HCT116 (cell line): ENCODE data around the gene PGGHG. TPM values are rescaled to one million over a fixed set of nuclear protein-coding genes. Genes with fewer than 3 reads are reported as not detected.

Source experiments
- ATAC-seq: fragments of 200-7000 bp; cut with Tn5 transposase; 2 replicates; pipeline ENCODE4 v1.9.1; 2020; ENCODE audit warnings: mild to moderate bottlenecking, moderate library complexity
- BruUV-seq: library from RNA; stranded (reverse); fragments of 400-500 nt; replicated peaks from 2 replicates; lab custom pipeline; 2021; lab: Mats Ljungman, UMichigan
- CTCF ChIA-PET: fragments of 300-600 bp; sonication (Branson Sonifier 250); formaldehyde crosslinking; loops from one replicate; lab custom pipeline; 2021; ENCODE audit warnings: antibody characterized with exemption; lab: Charles Lee
- POLR2A ChIA-PET: fragments of 300-600, 350-600 bp; sonication (Branson Sonifier 250); formaldehyde crosslinking; loops from one replicate; lab custom pipeline; 2021; ENCODE audit warnings: antibody characterized with exemption; lab: Charles Lee
- RAD21 ChIA-PET, 2 experiments: fragments of 300-600 bp; sonication (Branson Sonifier 250); formaldehyde crosslinking; loops; one replicate each; lab custom pipeline; 2023; ENCODE audit warnings: low total read pairs in 2 of 2; ENCODE audit not compliant: uncharacterized antibody in 2 of 2, unreplicated experiment in 2 of 2, low non-redundant PET in 1 of 2; lab: Charles Lee
- DNase-seq: peaks from one replicate; pipeline ENCODE4 v3.0.0-alpha.2; 2010; ENCODE audit warnings: low read depth, low spot score
- H2AFZ ChIP-seq: fragments of 200-600 bp; shearing (Covaris generic), sonication (generic); 2 replicates; pipeline ENCODE4 v1.6.1; 2017; ENCODE audit warnings: low read depth, mixed run types, mixed read lengths, antibody characterized with exemption, low read length; ENCODE audit not compliant: poor library complexity, severe bottlenecking
- H3K27ac ChIP-seq: 2 replicates; pipeline ENCODE4 v1.5.1; 2012; ENCODE audit warnings: low read depth, low read length
- H3K27me3 ChIP-seq: fragments of 200-600 bp; sonication (generic); 2 replicates; pipeline ENCODE4 v1.6.1; 2016; ENCODE audit warnings: mixed run types, low read length, mixed read lengths; ENCODE audit not compliant: insufficient read depth
- H3K36me3 ChIP-seq, 2 experiments: fragments of 200-500 bp in 1 of 2; fragments of 200-600 bp in 1 of 2; sonication (Bioruptor generic) in 1 of 2; sonication (generic) in 1 of 2; 2 replicates each; pipeline versions ENCODE4 v1.5.1 to v1.6.1; 2014 to 2016; ENCODE audit warnings: low read length in 2 of 2, inconsistent platforms in 1 of 2, mixed read lengths in 1 of 2, mixed run types in 1 of 2; ENCODE audit not compliant: insufficient read depth in 2 of 2, control insufficient read depth in 1 of 2
- H3K4me1 ChIP-seq, 2 experiments: fragments of 200-600 bp in 1 of 2; sonication (generic) in 1 of 2; 2 replicates each; pipeline versions ENCODE4 v1.5.1 to v1.6.1; 2012 to 2017; ENCODE audit warnings: low read length in 2 of 2, inconsistent platforms in 1 of 2, mild to moderate bottlenecking in 1 of 2, mixed read lengths in 1 of 2, mixed run types in 1 of 2, moderate library complexity in 1 of 2; ENCODE audit not compliant: insufficient read depth in 2 of 2, control insufficient read depth in 1 of 2
- H3K4me2 ChIP-seq: fragments of 200-600 bp; sonication (generic); 2 replicates; pipeline ENCODE4 v1.6.1; 2017; ENCODE audit warnings: mixed run types, low read length, mixed read lengths
- H3K4me3 ChIP-seq, 2 experiments: fragments of 200-600 bp in 1 of 2; sonication (generic) in 1 of 2; replicated peaks in 1 of 2; 2 replicates each; pipeline ENCODE4 v1.5.1; 2011 to 2016; ENCODE audit warnings: low read length in 2 of 2, control low read depth in 1 of 2, low read depth in 1 of 2, mild to moderate bottlenecking in 1 of 2, mixed read lengths in 1 of 2, mixed run types in 1 of 2
- H3K79me2 ChIP-seq: fragments of 200-600 bp; sonication (generic); 2 replicates; pipeline ENCODE4 v1.6.1; 2017; ENCODE audit warnings: mild to moderate bottlenecking, mixed run types, low read length, moderate library complexity, mixed read lengths; ENCODE audit not compliant: insufficient read depth
- H3K9ac ChIP-seq: fragments of 200-600 bp; sonication (generic); 2 replicates; pipeline ENCODE4 v1.6.1; 2016; ENCODE audit warnings: low read length, mixed read lengths
- H3K9me2 ChIP-seq: fragments of 200-600 bp; sonication (generic), shearing (Covaris generic); 2 replicates; pipeline ENCODE4 v1.6.1; 2017; ENCODE audit warnings: mixed run types, mild to moderate bottlenecking, moderate library complexity; ENCODE audit not compliant: insufficient read depth
- H3K9me3 ChIP-seq, 2 experiments: fragments of 200-500 bp in 1 of 2; fragments of 200-600 bp in 1 of 2; sonication (Bioruptor generic) in 1 of 2; sonication (generic) in 1 of 2; 2 replicates each; pipeline ENCODE4 v1.6.1; 2014 to 2017; ENCODE audit warnings: low read length in 2 of 2, mixed read lengths in 2 of 2, inconsistent platforms in 1 of 2, low read depth in 1 of 2, mild to moderate bottlenecking in 1 of 2, mixed run types in 1 of 2, moderate library complexity in 1 of 2; ENCODE audit not compliant: control insufficient read depth in 1 of 2, insufficient read depth in 1 of 2
- H4K20me1 ChIP-seq: fragments of 200-600 bp; sonication (generic), shearing (Covaris generic); 2 replicates; pipeline ENCODE4 v1.6.1; 2017; ENCODE audit warnings: mixed run types, mild to moderate bottlenecking, moderate library complexity; ENCODE audit not compliant: insufficient read depth
- CEBPB ChIP-seq: IDR thresholded peaks from 2 replicates; pipeline ENCODE4 v1.6.1; 2012; ENCODE audit warnings: low read depth
- EZH2 ChIP-seq: fragments of 200-600 bp; sonication (generic); IDR thresholded peaks from 2 replicates; pipeline ENCODE4 v1.6.1; 2017; ENCODE audit warnings: antibody characterized with exemption, mixed run types
- FOSL1 ChIP-seq: IDR thresholded peaks from 2 replicates; pipeline ENCODE4 v1.6.1; 2012; ENCODE audit warnings: low read depth
- JUND ChIP-seq: IDR thresholded peaks from 2 replicates; pipeline ENCODE4 v1.6.1; 2012
- POLR2A ChIP-seq: IDR thresholded peaks from 2 replicates; pipeline ENCODE4 v1.7.0; 2011; ENCODE audit warnings: borderline replicate concordance; ENCODE audit not compliant: insufficient read depth, insufficient read length; ENCODE audit errors: extremely low read depth
- RAD21 ChIP-seq: IDR thresholded peaks from 2 replicates; pipeline ENCODE4 v1.6.1; 2012; ENCODE audit warnings: low read depth, mild to moderate bottlenecking
- SP1 ChIP-seq: IDR thresholded peaks from 2 replicates; pipeline ENCODE4 v1.6.1; 2012; ENCODE audit warnings: low read depth
- TCF7L2 ChIP-seq: IDR thresholded peaks from 2 replicates; pipeline ENCODE4 v1.7.0; 2011; ENCODE audit warnings: borderline replicate concordance, inconsistent platforms; ENCODE audit not compliant: insufficient read depth, insufficient read length; ENCODE audit errors: extremely low read depth
- ZFX ChIP-seq: fragments of 450-650 bp; IDR thresholded peaks from 2 replicates; pipeline ENCODE4 v1.6.1; 2017
- intact Hi-C: fragments of 100-400 bp; cut with micrococcal nuclease; formaldehyde crosslinking; loops from 2 replicates; pipeline ENCODE4 v1.10.0; 2022
- total RNA-seq: library from RNA; stranded (reverse); gene quantifications from one replicate; pipeline ENCODE4 v1.2.1, GENCODE V29; 2021; ENCODE audit not compliant: unreplicated experiment
- TF ChIP-seq, protein P1 (sequence below): IDR thresholded peaks from 2 replicates; pipeline ENCODE4 v1.6.1; 2011; ENCODE audit warnings: mild to moderate bottlenecking, low read length, moderate library complexity; ENCODE audit not compliant: insufficient replicate concordance; ENCODE audit errors: extremely low read depth

The PGGHG gene
- total RNA-seq, 1 experiment from 2014 or later, result 57.5 TPM

- TF ChIP-seq RAD21 (no peak), EZH2 (no peak), SP1 (no peak), FOSL1 (no peak), TCF7L2 (no peak), ZFX (no peak), CEBPB (no peak), POLR2A (no peak)
- TF ChIP-seq, all 23 proteins: peak for 0
Observed at GRCh38 chr11:253160-253885, 35.6 kb upstream of the PGGHG start (continued).

GRCh38 chr11:253886-254270 lies 35.0 kb upstream of the PGGHG start:
- Histone ChIP-seq H3K4me2 (no peak overlapping the region), H3K9ac (no peak overlapping the region), H3K79me2 (no peaks in the 10 kb centered on the region), H2AFZ (no peak overlapping the region), H3K27ac (no peak overlapping the region), H3K9me2 (no peaks in the 10 kb centered on the region), H3K9me3 (no peaks in the 10 kb centered on the region), H4K20me1 (no peaks in the 10 kb centered on the region), H3K4me1 (no peaks in the 10 kb centered on the region), H3K4me3 (no peak overlapping the region), H3K36me3 (peaks cover 32 to 37% of the 10 kb centered on the region in 2 experiments), H3K27me3 (no peaks in the 10 kb centered on the region)
- DNase-seq, result no peak
- no peak for ATAC-seq
- TF ChIP-seq JUND, result no peak
- TF ChIP-seq, protein P1, sequence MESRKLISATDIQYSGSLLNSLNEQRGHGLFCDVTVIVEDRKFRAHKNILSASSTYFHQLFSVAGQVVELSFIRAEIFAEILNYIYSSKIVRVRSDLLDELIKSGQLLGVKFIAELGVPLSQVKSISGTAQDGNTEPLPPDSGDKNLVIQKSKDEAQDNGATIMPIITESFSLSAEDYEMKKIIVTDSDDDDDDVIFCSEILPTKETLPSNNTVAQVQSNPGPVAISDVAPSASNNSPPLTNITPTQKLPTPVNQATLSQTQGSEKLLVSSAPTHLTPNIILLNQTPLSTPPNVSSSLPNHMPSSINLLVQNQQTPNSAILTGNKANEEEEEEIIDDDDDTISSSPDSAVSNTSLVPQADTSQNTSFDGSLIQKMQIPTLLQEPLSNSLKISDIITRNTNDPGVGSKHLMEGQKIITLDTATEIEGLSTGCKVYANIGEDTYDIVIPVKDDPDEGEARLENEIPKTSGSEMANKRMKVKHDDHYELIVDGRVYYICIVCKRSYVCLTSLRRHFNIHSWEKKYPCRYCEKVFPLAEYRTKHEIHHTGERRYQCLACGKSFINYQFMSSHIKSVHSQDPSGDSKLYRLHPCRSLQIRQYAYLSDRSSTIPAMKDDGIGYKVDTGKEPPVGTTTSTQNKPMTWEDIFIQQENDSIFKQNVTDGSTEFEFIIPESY, result no peak
- no TSS peak for BruUV-seq
- ChIA-PET CTCF (no interaction called here), POLR2A (no interaction called here), RAD21 (no interaction called here)
- intact Hi-C loops, result no loop called here
